ENCODE data around the gene AXIN1.

- TF ChIP-seq, protein P1, sequence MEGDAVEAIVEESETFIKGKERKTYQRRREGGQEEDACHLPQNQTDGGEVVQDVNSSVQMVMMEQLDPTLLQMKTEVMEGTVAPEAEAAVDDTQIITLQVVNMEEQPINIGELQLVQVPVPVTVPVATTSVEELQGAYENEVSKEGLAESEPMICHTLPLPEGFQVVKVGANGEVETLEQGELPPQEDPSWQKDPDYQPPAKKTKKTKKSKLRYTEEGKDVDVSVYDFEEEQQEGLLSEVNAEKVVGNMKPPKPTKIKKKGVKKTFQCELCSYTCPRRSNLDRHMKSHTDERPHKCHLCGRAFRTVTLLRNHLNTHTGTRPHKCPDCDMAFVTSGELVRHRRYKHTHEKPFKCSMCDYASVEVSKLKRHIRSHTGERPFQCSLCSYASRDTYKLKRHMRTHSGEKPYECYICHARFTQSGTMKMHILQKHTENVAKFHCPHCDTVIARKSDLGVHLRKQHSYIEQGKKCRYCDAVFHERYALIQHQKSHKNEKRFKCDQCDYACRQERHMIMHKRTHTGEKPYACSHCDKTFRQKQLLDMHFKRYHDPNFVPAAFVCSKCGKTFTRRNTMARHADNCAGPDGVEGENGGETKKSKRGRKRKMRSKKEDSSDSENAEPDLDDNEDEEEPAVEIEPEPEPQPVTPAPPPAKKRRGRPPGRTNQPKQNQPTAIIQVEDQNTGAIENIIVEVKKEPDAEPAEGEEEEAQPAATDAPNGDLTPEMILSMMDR (IDR thresholded peaks at IDR 0.05), result no peak
- TF ChIP-seq POLR2AphosphoS5 (IDR thresholded peaks at IDR 0.05; ENCODE audit: low read depth, low read length) (no peak), SIN3A (IDR thresholded peaks at IDR 0.05; ENCODE audit: borderline replicate concordance, insufficient read depth, low read depth, low read length) (no peak), TCF7L2 (IDR thresholded peaks at IDR 0.05; ENCODE audit: low read depth, low read length) (no peak)
- TF ChIP-seq, protein P2, sequence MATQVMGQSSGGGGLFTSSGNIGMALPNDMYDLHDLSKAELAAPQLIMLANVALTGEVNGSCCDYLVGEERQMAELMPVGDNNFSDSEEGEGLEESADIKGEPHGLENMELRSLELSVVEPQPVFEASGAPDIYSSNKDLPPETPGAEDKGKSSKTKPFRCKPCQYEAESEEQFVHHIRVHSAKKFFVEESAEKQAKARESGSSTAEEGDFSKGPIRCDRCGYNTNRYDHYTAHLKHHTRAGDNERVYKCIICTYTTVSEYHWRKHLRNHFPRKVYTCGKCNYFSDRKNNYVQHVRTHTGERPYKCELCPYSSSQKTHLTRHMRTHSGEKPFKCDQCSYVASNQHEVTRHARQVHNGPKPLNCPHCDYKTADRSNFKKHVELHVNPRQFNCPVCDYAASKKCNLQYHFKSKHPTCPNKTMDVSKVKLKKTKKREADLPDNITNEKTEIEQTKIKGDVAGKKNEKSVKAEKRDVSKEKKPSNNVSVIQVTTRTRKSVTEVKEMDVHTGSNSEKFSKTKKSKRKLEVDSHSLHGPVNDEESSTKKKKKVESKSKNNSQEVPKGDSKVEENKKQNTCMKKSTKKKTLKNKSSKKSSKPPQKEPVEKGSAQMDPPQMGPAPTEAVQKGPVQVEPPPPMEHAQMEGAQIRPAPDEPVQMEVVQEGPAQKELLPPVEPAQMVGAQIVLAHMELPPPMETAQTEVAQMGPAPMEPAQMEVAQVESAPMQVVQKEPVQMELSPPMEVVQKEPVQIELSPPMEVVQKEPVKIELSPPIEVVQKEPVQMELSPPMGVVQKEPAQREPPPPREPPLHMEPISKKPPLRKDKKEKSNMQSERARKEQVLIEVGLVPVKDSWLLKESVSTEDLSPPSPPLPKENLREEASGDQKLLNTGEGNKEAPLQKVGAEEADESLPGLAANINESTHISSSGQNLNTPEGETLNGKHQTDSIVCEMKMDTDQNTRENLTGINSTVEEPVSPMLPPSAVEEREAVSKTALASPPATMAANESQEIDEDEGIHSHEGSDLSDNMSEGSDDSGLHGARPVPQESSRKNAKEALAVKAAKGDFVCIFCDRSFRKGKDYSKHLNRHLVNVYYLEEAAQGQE (IDR thresholded peaks at IDR 0.05; ENCODE audit: insufficient read depth in 1 of 2, low read depth in 2 of 2, low read length in 1 of 2), result no peak
Measured at GRCh38 chr16:296276-296675, 56.2 kb downstream of the AXIN1 start.
